SK-N-MC (cell line): ENCODE measurements around the gene APMAP.

Source experiments
- DNase-seq: peaks from one replicate; pipeline ENCODE4 v3.0.0-alpha.2; 2011; ENCODE audit warnings: low read depth, low spot score
- H3K27ac ChIP-seq: fragments of 200-600 bp; sonication (generic); 2 replicates; pipeline ENCODE4 v1.5.1; 2016; ENCODE audit warnings: mixed run types
- H3K36me3 ChIP-seq: fragments of 200-600 bp; sonication (generic); 2 replicates; pipeline ENCODE4 v1.6.1; 2017; ENCODE audit warnings: antibody characterized with exemption, low read length, mixed read lengths; ENCODE audit not compliant: insufficient read depth
- H3K4me3 ChIP-seq: fragments of 200-600 bp; sonication (generic); 2 replicates; pipeline ENCODE4 v1.5.1; 2016
- H3K9ac ChIP-seq: fragments of 200-600 bp; sonication (generic); 2 replicates; pipeline ENCODE4 v1.8.0; 2017; ENCODE audit warnings: mixed run types, mixed read lengths; ENCODE audit not compliant: insufficient read length
- H3K9me3 ChIP-seq: fragments of 200-600 bp; sonication (generic); 2 replicates; pipeline ENCODE4 v1.6.1; 2017; ENCODE audit warnings: low read depth, mild to moderate bottlenecking, antibody characterized with exemption, low read length, moderate library complexity, mixed read lengths
- EZH2 ChIP-seq: fragments of 200-600 bp; sonication (generic); IDR thresholded peaks from one replicate; pipeline ENCODE4 v1.6.1; 2017; ENCODE audit warnings: antibody characterized with exemption
- FOXP2 ChIP-seq: optimal IDR thresholded peaks from 2 replicates; pipeline ENCODE3; 2011; ENCODE audit warnings: mild to moderate bottlenecking, moderate library complexity; ENCODE audit not compliant: insufficient read depth; ENCODE audit errors: extremely low read length, control extremely low read depth
- POLR2AphosphoS5 ChIP-seq: IDR thresholded peaks from 2 replicates; pipeline ENCODE4 v1.6.1; 2012; ENCODE audit warnings: mild to moderate bottlenecking, low read depth, low read length, borderline replicate concordance

Gene APMAP

DNA sequence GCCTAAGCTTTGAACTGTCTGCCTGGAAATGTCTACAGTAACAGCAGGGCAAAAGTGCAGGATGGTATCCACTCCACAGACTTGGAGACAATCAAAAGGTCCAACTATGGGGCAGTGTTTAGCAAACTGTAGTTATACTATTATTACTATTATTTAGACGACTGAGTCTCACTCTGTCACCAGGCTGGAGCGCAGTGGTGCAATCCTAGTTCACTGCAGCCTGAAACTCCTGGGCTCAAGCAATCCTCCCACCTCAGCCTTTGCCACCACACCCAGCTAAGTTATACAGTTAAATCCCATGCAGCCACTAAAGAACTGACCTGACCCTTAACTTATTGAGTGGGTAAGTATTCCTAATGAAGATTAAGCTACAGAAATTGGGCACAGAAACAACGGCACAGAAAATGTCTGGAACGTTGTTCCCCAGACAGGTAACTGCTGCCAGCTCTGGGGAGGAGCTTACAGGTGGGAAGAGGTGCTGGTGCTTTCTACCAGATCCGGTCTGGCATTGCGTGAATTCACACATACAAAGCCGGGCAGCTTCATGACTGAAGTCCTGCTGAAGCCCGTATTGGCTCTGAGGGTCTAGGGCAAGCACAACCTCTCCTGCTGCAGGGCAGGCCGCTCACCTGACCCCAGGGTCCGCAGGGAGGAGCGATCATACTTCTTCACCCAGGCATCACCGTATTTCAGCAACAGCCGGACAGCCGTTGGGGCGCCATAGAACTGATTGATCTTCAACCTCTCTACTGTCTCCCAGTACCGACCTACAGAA is 27.0 kb upstream of the APMAP start:
- no peaks in the 10 kb centered on the region for H3K9me3 ChIP-seq
- H3K4me3 ChIP-seq, result no peak overlapping the region
- H3K27ac ChIP-seq, result no peak overlapping the region
- no peaks in the 10 kb centered on the region for H3K36me3 ChIP-seq
- no peak for TF ChIP-seq POLR2AphosphoS5
- TF ChIP-seq FOXP2, result no peak
- TF ChIP-seq EZH2, result no peak
- no peak overlapping the region for H3K9ac ChIP-seq
- DNase-seq, result no peak

GRCh38 chr20:25018841-25019240 is 26.3 kb upstream of the APMAP start:
- TF ChIP-seq EZH2, result no peak
- no peak for TF ChIP-seq POLR2AphosphoS5
- TF ChIP-seq FOXP2, result no peak
- H3K36me3 ChIP-seq, result no peaks in the 10 kb centered on the region

DNA sequence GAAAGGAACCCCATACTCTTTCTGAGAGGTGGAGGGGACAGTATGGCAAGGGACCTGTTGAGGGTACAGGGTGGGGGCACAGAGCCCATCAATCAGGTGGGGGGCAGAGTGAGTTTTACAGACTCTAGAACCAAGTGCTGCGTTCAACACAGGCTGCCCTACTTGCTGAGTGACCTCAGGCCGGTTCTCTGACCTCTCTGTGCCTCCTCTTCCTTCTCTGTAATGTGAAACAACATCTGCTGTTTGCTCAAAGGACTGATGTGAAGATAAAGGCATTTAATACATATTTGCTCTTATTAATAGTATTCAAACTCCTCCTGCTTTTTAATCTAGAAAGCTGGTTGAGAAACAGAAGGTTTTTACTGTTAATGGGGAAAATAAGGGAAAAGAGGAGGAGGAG is 25.9 kb upstream of the APMAP start:
- TF ChIP-seq EZH2 (no peak), FOXP2 (no peak)
- Histone ChIP-seq H3K36me3 (no peaks in the 10 kb centered on the region), H3K27ac (no peak overlapping the region)

More at GRCh38 chr20:25018841-25019240, 26.3 kb upstream of the APMAP start:
- no peaks in the 10 kb centered on the region for H3K9me3 ChIP-seq
- H3K4me3 ChIP-seq, result no peak overlapping the region
- DNase-seq, result no peak
- no peak overlapping the region for H3K9ac ChIP-seq
- no peak overlapping the region for H3K27ac ChIP-seq

GRCh38 chr20:25017257-25017803 is 24.8 kb upstream of the APMAP start:
- no peak for DNase-seq
- H3K9ac ChIP-seq, result no peak overlapping the region
- TF ChIP-seq FOXP2 (no peak), POLR2AphosphoS5 (no peak), EZH2 (no peak)
- H3K9me3 ChIP-seq, result no peaks in the 10 kb centered on the region
- H3K36me3 ChIP-seq, result no peaks in the 10 kb centered on the region
- H3K27ac ChIP-seq, result no peak overlapping the region
- no peak overlapping the region for H3K4me3 ChIP-seq

More for the DNA sequence above, 25.9 kb upstream of the APMAP start:
- H3K9me3 ChIP-seq, result no peaks in the 10 kb centered on the region
- DNase-seq, result no peak
- H3K9ac ChIP-seq, result no peak overlapping the region
- H3K4me3 ChIP-seq, result no peak overlapping the region

DNA sequence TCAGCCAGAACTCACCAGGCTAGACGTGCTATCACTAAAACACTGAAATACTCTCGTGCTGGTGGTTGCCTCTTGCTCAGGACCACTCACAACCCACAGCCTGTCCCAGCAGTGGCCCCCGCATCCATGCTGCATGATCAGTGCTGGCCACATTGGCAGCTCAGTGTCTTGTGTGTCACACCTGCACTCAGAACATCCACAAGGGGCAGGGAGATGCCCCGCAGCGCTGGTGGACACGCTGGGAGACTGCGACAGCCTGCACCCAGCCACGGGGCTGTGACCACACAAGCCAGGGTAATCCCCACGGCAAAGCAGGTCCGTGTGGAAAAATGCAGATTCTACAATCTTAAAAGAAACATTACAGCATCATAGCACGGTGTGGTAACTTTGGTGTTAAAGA is 23.9 kb upstream of the APMAP start:
- Histone ChIP-seq H3K9me3 (no peaks in the 10 kb centered on the region), H3K9ac (no peak overlapping the region), H3K36me3 (no peaks in the 10 kb centered on the region), H3K4me3 (no peak overlapping the region), H3K27ac (no peak overlapping the region)
- TF ChIP-seq POLR2AphosphoS5, result no peak
- no peak for TF ChIP-seq EZH2
- no peak for TF ChIP-seq FOXP2
- no peak for DNase-seq

- H3K27ac ChIP-seq, result no peak overlapping the region
- no peaks in the 10 kb centered on the region for H3K36me3 ChIP-seq
- H3K9me3 ChIP-seq, result no peaks in the 10 kb centered on the region
- no peak for DNase-seq
- H3K4me3 ChIP-seq, result no peak overlapping the region
- no peak overlapping the region for H3K9ac ChIP-seq
- TF ChIP-seq POLR2AphosphoS5, result no peak
- no peak for TF ChIP-seq FOXP2
- TF ChIP-seq EZH2, result no peak
Measured at GRCh38 chr20:25015986-25016385, 23.4 kb upstream of the APMAP start.

DNA sequence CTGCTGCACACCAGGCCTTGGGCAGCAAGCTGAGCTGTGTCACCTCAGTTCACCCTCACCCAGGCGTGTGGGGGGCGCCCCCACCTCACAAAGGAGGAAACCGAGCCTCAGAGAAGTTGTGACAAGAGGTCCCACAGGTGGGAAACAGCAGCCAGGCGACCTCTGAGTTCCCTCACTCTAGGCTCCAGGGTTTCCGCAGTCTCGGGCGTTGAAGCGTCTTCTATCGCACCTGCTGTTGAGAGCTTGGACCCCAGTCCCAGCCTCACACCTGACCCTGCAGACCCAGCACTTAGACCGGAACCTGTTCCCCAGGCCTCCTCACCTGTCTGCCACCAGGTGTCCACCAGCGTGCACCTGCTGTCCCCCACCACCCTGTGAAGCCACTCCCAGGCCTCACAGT is 22.3 kb upstream of the APMAP start:
- H3K9me3 ChIP-seq, result no peaks in the 10 kb centered on the region
- no peak overlapping the region for H3K9ac ChIP-seq
- no peaks in the 10 kb centered on the region for H3K36me3 ChIP-seq
- no peak overlapping the region for H3K27ac ChIP-seq
- no peak for DNase-seq
- no peak overlapping the region for H3K4me3 ChIP-seq
- TF ChIP-seq POLR2AphosphoS5, result no peak
- TF ChIP-seq FOXP2, result no peak
- TF ChIP-seq EZH2, result no peak

DNA sequence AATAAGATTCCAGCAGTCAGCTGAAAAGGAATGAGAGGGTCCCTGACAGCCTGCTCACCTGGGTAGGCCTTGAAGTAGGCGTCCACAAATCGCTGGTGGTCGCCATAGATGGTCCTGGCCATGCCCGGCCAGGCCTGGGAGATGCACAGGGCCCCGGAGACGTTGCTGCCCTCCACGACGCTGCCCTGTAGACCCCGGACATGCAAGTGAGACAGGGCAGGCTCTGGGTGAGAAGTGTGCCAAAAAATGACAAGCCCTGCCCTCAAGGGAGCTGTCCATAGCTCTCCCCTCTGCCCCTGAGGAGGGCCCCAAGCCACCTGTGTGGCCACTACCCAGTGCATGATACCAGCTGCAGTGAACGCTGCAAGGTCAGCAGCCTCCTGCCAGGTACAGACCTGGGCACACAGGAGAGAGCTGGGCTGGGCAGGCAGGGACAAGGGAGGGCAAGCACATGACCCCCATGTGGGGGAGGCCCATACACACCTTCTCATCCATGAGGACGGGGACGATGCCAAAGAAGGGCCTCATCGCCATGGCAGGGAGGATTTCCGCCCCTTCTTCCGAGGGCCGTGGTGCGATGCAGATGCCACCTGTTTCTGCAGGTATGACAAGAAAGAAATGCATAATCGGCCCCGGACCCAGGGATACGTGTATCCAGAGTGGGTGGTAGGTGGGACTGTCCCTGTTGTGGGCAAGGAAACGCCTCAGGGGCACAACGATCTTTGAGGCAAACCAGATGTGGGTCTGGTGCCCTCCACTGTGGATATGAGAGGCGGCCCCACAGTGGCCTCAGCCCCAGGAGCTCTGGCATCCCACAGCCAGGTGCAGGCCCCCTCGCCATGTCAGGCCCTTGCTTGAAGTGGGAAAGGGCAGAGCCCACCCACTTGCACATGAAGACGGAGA is 21.2 kb upstream of the APMAP start:
- DNase-seq, result no peak
- Histone ChIP-seq H3K9me3 (no peaks in the 10 kb centered on the region), H3K9ac (no peak overlapping the region), H3K4me3 (no peak overlapping the region), H3K27ac (no peak overlapping the region), H3K36me3 (no peaks in the 10 kb centered on the region)
- TF ChIP-seq FOXP2, result no peak
- no peak for TF ChIP-seq EZH2
- no peak for TF ChIP-seq POLR2AphosphoS5
